Measurements from ENCODE around the gene EXOSC9. TPM values are rescaled to one million over a fixed set of nuclear protein-coding genes. Genes with fewer than 3 reads are reported as not detected.
"Not testable (repeated sequence)": the region's sequence is repeated elsewhere in the genome, so short reads cannot be mapped to it uniquely, and the experiment has no call there.

Gene EXOSC9
- 10 to 100 TPM; 48.4 to 60.3 (median 51.9) TPM for polyA plus RNA-seq (ENCODE audit: insufficient read length in 4 of 4)

GRCh38 chr4:121800961-121801714 lies at the start of gene EXOSC9:
EXOSC9 (plus strand) TSS chr4:121801323; CDS start chr4:121801425, 102 bp downstream.
- DNase-seq (ENCODE audit: low read depth in 4 of 4, low spot score in 2 of 4): peak; percentile 88 to 95 (median 91)

GRCh38 chr4:121752142-121752541 lies 49.0 kb upstream of the EXOSC9 start:
- not testable (repeated sequence) for DNase-seq (ENCODE audit: low read depth in 4 of 4, low spot score in 2 of 4)

- no peak for DNase-seq (ENCODE audit: low read depth in 4 of 4, low spot score in 2 of 4)
These were observed 42.1 kb upstream of the EXOSC9 start for GRCh38 chr4:121758925-121759568.

- DNase-seq (ENCODE audit: low read depth in 4 of 4, low spot score in 2 of 4): no peak
These were observed 40.9 kb upstream of the EXOSC9 start for GRCh38 chr4:121760205-121760604.

- no peak for DNase-seq (ENCODE audit: low read depth in 4 of 4, low spot score in 2 of 4)
These were observed 36.8 kb upstream of the EXOSC9 start for GRCh38 chr4:121764303-121764701.

- peak in 2 of 4 donors; percentile 16 to 19 for DNase-seq (ENCODE audit: low read depth in 4 of 4, low spot score in 2 of 4)
These were observed 36.3 kb upstream of the EXOSC9 start, which contains the start of gene SMIM43 for GRCh38 chr4:121764702-121765367. SMIM43 (minus strand) TSS chr4:121765164; CDS start chr4:121765105, 59 bp downstream.

- DNase-seq (ENCODE audit: low read depth in 4 of 4, low spot score in 2 of 4): no peak
These were observed 35.8 kb upstream of the EXOSC9 start for GRCh38 chr4:121765368-121765705.

- no peak for DNase-seq (ENCODE audit: low read depth in 4 of 4, low spot score in 2 of 4)
These were observed 35.1 kb upstream of the EXOSC9 start for GRCh38 chr4:121765971-121766538.

GRCh38 chr4:121767166-121767565 lies 34.0 kb upstream of the EXOSC9 start:
- DNase-seq (ENCODE audit: low read depth in 4 of 4, low spot score in 2 of 4): no peak

- no peak for DNase-seq (ENCODE audit: low read depth in 4 of 4, low spot score in 2 of 4)
These were observed 31.8 kb upstream of the EXOSC9 start for GRCh38 chr4:121769341-121769740.

GRCh38 chr4:121771869-121772268 lies 29.3 kb upstream of the EXOSC9 start:
- DNase-seq (ENCODE audit: low read depth in 4 of 4, low spot score in 2 of 4): no peak

GRCh38 chr4:121773883-121774282 lies 27.2 kb upstream of the EXOSC9 start:
- DNase-seq (ENCODE audit: low read depth in 4 of 4, low spot score in 2 of 4): no peak

GRCh38 chr4:121776610-121777401 lies 24.3 kb upstream of the EXOSC9 start:
- no peak for DNase-seq (ENCODE audit: low read depth in 4 of 4, low spot score in 2 of 4)

GRCh38 chr4:121777625-121778024 lies 23.5 kb upstream of the EXOSC9 start:
- DNase-seq (ENCODE audit: low read depth in 4 of 4, low spot score in 2 of 4): no peak

- DNase-seq (ENCODE audit: low read depth in 4 of 4, low spot score in 2 of 4): no peak
These were observed 22.0 kb upstream of the EXOSC9 start for GRCh38 chr4:121778991-121779628.

GRCh38 chr4:121783210-121783609 lies 17.9 kb upstream of the EXOSC9 start:
- no peak for DNase-seq (ENCODE audit: low read depth in 4 of 4, low spot score in 2 of 4)

GRCh38 chr4:121784401-121784800 lies 16.7 kb upstream of the EXOSC9 start:
- no peak for DNase-seq (ENCODE audit: low read depth in 4 of 4, low spot score in 2 of 4)

- no peak for DNase-seq (ENCODE audit: low read depth in 4 of 4, low spot score in 2 of 4)
These were observed 16.1 kb upstream of the EXOSC9 start for GRCh38 chr4:121784975-121785374.

- DNase-seq (ENCODE audit: low read depth in 4 of 4, low spot score in 2 of 4): no peak
These were observed 15.6 kb upstream of the EXOSC9 start for GRCh38 chr4:121785479-121785878.

GRCh38 chr4:121786221-121786620 lies 14.9 kb upstream of the EXOSC9 start:
- no peak for DNase-seq (ENCODE audit: low read depth in 4 of 4, low spot score in 2 of 4)
